ENCODE measurements around the gene SLC35B2.
A peak's percentile ranks its signal among the peaks of the same experiment; 100 is the strongest.

Gene SLC35B2

GRCh38 chr6:44251576-44252524 is 5.5 kb downstream of the SLC35B2 start:
- DNase-seq = no peak

- DNase-seq = no peak
These were observed 6.6 kb downstream of the SLC35B2 start for GRCh38 chr6:44250718-44251123.

GRCh38 chr6:44250067-44250717 is 7.1 kb downstream of the SLC35B2 start:
- DNase-seq = no peak

- DNase-seq = no peak
These were observed 8.1 kb downstream of the SLC35B2 start for GRCh38 chr6:44249082-44249748.

GRCh38 chr6:44248579-44248978 is 8.7 kb downstream of the SLC35B2 start:
- DNase-seq = no peak

GRCh38 chr6:44247338-44248302 is 9.7 kb downstream of the SLC35B2 start:
- DNase-seq = peak; percentile 77

- DNase-seq = peak; percentile 100
These were observed 10.5 kb downstream of the SLC35B2 start, which contains the start of gene HSP90AB1 for GRCh38 chr6:44246663-44247337. HSP90AB1 (plus strand) TSS chr6:44247101; CDS start chr6:44248630, 1,529 bp downstream.

- DNase-seq = peak; percentile 90
These were observed 11.2 kb downstream of the SLC35B2 start for GRCh38 chr6:44245912-44246662.

GRCh38 chr6:44245391-44245911 is 11.9 kb downstream of the SLC35B2 start:
- DNase-seq = no peak

GRCh38 chr6:44243345-44243744 is 14.0 kb downstream of the SLC35B2 start:
- DNase-seq = no peak

- DNase-seq = no peak
These were observed 18.5 kb downstream of the SLC35B2 start for GRCh38 chr6:44238687-44239350.

- DNase-seq = peak; percentile 87
These were observed 19.4 kb downstream of the SLC35B2 start for GRCh38 chr6:44237813-44238433.

GRCh38 chr6:44237021-44237812 is 20.1 kb downstream of the SLC35B2 start:
- DNase-seq = peak; percentile 96

GRCh38 chr6:44235891-44236516 is 21.3 kb downstream of the SLC35B2 start:
- DNase-seq = no peak

- no peak for DNase-seq
These were observed 22.1 kb downstream of the SLC35B2 start for GRCh38 chr6:44235269-44235668.

- DNase-seq = peak; percentile 50
These were observed 23.0 kb downstream of the SLC35B2 start for GRCh38 chr6:44234101-44235025.

- DNase-seq = no peak
These were observed 23.7 kb downstream of the SLC35B2 start for GRCh38 chr6:44233567-44234100.

All from NCI-H69 (cell line).